GM12801 (cell line): ENCODE results near the gene PTPRJ.

ENCODE experiments used
- CTCF ChIP-seq: IDR thresholded peaks from one replicate; pipeline ENCODE4 v1.5.1; 2011; ENCODE audit warnings: control low read depth; ENCODE audit not compliant: insufficient read length; ENCODE audit errors: extremely low read depth

PTPRJ gene

GRCh38 chr11:48008951-48009270 lies 28.6 kb downstream of the PTPRJ start:
- TF ChIP-seq CTCF: no peak

GRCh38 chr11:48011102-48011797 lies 30.9 kb downstream of the PTPRJ start:
- TF ChIP-seq CTCF: no peak

- TF ChIP-seq CTCF: no peak
Measured at GRCh38 chr11:48011798-48012391, 31.5 kb downstream of the PTPRJ start.

- TF ChIP-seq CTCF: no peak
Measured at GRCh38 chr11:48013269-48013901, 33.0 kb downstream of the PTPRJ start.

- no peak for TF ChIP-seq CTCF
Measured at GRCh38 chr11:48014917-48015316, 34.6 kb downstream of the PTPRJ start.

GRCh38 chr11:48017105-48017830 lies 36.9 kb downstream of the PTPRJ start:
- TF ChIP-seq CTCF: no peak

- TF ChIP-seq CTCF: no peak
Measured at GRCh38 chr11:48017831-48018527, 37.6 kb downstream of the PTPRJ start.
